Measurements from ENCODE around the gene FXYD5. TPM values are rescaled to one million over a fixed set of nuclear protein-coding genes. Genes with fewer than 3 reads are reported as not detected.

The FXYD5 gene
- total RNA-seq, 1 donor from 2014 or later: 144 TPM

GRCh38 chr19:35133826-35134225, 20.7 kb upstream of the FXYD5 start:
- H3K4me3 ChIP-seq: peak overlapping the region; percentile 41 to 52
- no peak for DNase-seq (ENCODE audit: extremely low spot score in 2 of 2)
- H3K9me3 ChIP-seq: no peaks in the 10 kb centered on the region
- no peak for TF ChIP-seq POLR2AphosphoS5 (IDR thresholded peaks at IDR 0.05; ENCODE audit: insufficient read depth in 1 of 2, low read depth in 1 of 2)
- TF ChIP-seq, protein P1, sequence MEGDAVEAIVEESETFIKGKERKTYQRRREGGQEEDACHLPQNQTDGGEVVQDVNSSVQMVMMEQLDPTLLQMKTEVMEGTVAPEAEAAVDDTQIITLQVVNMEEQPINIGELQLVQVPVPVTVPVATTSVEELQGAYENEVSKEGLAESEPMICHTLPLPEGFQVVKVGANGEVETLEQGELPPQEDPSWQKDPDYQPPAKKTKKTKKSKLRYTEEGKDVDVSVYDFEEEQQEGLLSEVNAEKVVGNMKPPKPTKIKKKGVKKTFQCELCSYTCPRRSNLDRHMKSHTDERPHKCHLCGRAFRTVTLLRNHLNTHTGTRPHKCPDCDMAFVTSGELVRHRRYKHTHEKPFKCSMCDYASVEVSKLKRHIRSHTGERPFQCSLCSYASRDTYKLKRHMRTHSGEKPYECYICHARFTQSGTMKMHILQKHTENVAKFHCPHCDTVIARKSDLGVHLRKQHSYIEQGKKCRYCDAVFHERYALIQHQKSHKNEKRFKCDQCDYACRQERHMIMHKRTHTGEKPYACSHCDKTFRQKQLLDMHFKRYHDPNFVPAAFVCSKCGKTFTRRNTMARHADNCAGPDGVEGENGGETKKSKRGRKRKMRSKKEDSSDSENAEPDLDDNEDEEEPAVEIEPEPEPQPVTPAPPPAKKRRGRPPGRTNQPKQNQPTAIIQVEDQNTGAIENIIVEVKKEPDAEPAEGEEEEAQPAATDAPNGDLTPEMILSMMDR (IDR thresholded peaks at IDR 0.05): no peak
- no peak for TF ChIP-seq POLR2A (IDR thresholded peaks at IDR 0.05)
- intact Hi-C loops (cut with DNase I): loop anchor here (2.0 kb wide), 1 partner anchor 19 kb away; the partner anchor contains the start of gene FXYD3
- peaks cover 46% of the 10 kb centered on the region for H3K4me1 ChIP-seq
- peak overlapping the region; percentile 96 for H3K27ac ChIP-seq
- no peaks in the 10 kb centered on the region for H3K36me3 ChIP-seq
- H3K27me3 ChIP-seq: no peaks in the 10 kb centered on the region

GRCh38 chr19:35134601-35135242, 19.8 kb upstream of the FXYD5 start, which contains the start of gene LGI4:
TSS of gene LGI4 (minus strand) at chr19:35135059. CDS start at chr19:35134680, 379 bp downstream.
- DNase-seq (ENCODE audit: extremely low spot score in 2 of 2): no peak
- H3K4me3 ChIP-seq: peak within 1 kb of the TSS; percentile 41 to 52
- H3K36me3 ChIP-seq: no peaks in the 10 kb centered on the region
- TF ChIP-seq, protein P1 (IDR thresholded peaks at IDR 0.05): no peak
- TF ChIP-seq POLR2A (IDR thresholded peaks at IDR 0.05) (no peak), POLR2AphosphoS5 (IDR thresholded peaks at IDR 0.05; ENCODE audit: insufficient read depth in 1 of 2, low read depth in 1 of 2) (no peak)
- intact Hi-C loops (cut with DNase I): loop anchor here (2.0 kb wide), 1 partner anchor 20 kb away; the partner anchor contains the start of gene FXYD3
- H3K4me1 ChIP-seq: peaks cover 49% of the 10 kb centered on the region
- peak within 1 kb of the TSS; percentile 96 for H3K27ac ChIP-seq
- H3K9me3 ChIP-seq: no peaks in the 10 kb centered on the region
- H3K27me3 ChIP-seq: no peaks in the 10 kb centered on the region

- DNase-seq (ENCODE audit: extremely low spot score in 2 of 2): no peak
- Histone ChIP-seq H3K9me3 (no peaks in the 10 kb centered on the region), H3K27ac (peak overlapping the region; percentile 96), H3K36me3 (no peaks in the 10 kb centered on the region), H3K27me3 (no peaks in the 10 kb centered on the region), H3K4me1 (peaks cover 54% of the 10 kb centered on the region), H3K4me3 (peak overlapping the region; percentile 41 to 52)
- intact Hi-C loops (cut with DNase I): loop anchor here (2.0 kb wide), 1 partner anchor 21 kb away; the partner anchor contains the start of gene FXYD3
- TF ChIP-seq POLR2A (IDR thresholded peaks at IDR 0.05) (no peak), POLR2AphosphoS5 (IDR thresholded peaks at IDR 0.05; ENCODE audit: insufficient read depth in 1 of 2, low read depth in 1 of 2) (peak; percentile 43 to 68)
- TF ChIP-seq, protein P1 (IDR thresholded peaks at IDR 0.05): peak; percentile 91 to 97 (median 91)
Observed at GRCh38 chr19:35135389-35135909, 19.1 kb upstream of the FXYD5 start.

DNA sequence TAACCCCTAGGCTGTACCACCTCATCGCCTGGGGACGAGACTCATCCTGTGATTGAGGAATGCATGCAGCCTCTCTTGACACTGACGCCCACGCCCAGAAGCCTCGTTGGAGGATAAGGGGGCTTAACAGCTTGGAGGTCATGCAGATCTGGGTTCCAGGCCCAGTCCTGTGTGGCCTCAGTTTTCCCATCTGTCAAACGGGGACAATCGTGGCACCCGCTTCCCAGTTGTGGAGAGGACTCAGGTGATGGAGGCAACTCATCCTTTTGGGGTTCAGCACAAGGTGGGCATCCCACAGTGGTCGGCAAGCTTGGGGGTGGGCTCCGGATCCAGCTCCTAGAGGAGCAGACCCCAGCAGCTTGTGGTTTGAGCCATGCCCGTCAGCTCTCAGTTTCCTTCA, 18.3 kb upstream of the FXYD5 start:
- Histone ChIP-seq H3K4me3 (no peak overlapping the region), H3K9me3 (no peaks in the 10 kb centered on the region), H3K27ac (peak overlapping the region; percentile 96), H3K27me3 (no peaks in the 10 kb centered on the region), H3K4me1 (peaks cover 47% of the 10 kb centered on the region), H3K36me3 (no peaks in the 10 kb centered on the region)
- TF ChIP-seq POLR2A (IDR thresholded peaks at IDR 0.05) (no peak), POLR2AphosphoS5 (IDR thresholded peaks at IDR 0.05; ENCODE audit: insufficient read depth in 1 of 2, low read depth in 1 of 2) (no peak)
- TF ChIP-seq, protein P1 (IDR thresholded peaks at IDR 0.05): no peak
- DNase-seq (ENCODE audit: extremely low spot score in 2 of 2): no peak
- intact Hi-C loops (cut with DNase I): no loop called here
